Measurements from ENCODE around the gene IFT81.
"Not testable (repeated sequence)": the region's sequence is repeated elsewhere in the genome, so short reads cannot be mapped to it uniquely, and the experiment has no call there.

IFT81 gene

GRCh38 chr12:110246636-110247339 lies 122.6 kb downstream of the IFT81 start:
- no peak for DNase-seq (ENCODE audit: low read depth in 2 of 2)

DNA sequence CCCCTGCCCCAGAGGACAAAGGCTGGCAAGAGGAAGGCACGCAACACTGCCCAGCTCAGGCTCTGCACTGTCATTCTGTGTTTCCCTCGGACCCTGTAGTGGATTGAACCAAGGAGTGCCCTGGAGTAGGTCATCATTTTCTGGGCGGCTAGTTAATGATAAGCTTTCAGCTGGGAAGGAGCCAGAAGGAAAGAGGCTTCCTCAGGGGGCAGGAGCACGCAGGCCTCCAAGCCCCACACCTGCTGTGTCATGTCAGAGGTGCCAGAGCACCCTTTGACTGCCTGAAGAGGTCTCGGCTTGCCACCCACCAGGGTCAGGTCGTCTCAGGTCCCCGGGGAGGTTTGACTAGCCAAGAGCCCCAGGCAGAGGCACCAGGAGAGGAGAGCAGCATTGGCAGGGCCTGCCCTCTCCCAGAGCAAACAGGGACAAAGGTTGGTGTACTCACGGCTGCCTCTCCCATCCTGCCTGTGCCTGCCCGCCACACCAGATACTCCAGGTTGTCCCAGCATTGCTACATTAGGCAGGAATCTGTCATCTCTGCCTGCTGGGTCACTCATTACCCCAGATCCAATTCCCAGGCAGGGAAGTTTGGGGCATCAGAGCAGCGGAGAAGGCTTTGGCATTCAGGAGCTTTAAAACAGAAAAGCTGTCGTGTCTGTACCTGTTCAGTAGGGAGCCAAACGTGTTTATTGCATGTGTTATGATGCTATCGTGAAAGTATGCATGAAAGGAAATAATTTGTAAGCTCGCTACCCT lies 123.4 kb downstream of the IFT81 start:
- no peak for DNase-seq (ENCODE audit: low read depth in 2 of 2)

DNA sequence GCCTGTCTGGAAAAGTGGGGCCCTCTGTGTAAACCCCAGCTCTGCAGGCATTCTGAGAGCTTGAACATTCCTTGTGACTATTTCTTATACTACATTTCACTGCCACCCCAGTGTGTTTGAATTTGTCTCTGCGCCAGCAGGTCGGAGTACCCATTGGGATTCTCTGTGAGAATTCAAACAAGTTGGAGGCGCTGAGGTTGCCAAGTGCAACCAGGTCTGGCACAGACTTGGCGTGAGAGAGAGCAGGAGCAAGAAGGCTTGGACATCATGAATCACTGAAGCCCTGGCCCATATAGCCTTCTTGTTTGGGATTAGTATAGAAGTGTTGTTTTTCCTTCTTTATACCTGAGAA lies 123.9 kb downstream of the IFT81 start:
- no peak for DNase-seq (ENCODE audit: low read depth in 2 of 2)

DNA sequence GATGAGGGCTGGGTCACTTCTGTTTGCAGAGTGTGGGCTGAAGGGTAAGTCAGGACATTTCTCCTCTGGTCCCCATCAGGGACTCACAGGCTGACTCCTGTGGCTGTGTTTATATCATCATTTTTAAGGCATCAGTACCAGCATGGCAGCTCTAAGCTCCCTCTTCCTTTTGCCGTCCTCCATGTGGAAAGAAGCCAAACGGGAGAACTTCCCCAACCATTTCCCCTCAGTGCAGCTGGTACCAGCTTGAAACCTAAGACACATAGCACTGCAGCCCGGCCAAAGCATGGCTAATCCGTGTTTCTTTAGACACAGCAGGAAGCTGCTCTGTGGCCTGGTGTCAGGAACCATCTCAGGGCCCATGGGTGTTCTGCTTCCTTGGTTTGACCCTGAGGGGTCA lies 124.9 kb downstream of the IFT81 start:
- DNase-seq (ENCODE audit: low read depth in 2 of 2), result no peak

DNA sequence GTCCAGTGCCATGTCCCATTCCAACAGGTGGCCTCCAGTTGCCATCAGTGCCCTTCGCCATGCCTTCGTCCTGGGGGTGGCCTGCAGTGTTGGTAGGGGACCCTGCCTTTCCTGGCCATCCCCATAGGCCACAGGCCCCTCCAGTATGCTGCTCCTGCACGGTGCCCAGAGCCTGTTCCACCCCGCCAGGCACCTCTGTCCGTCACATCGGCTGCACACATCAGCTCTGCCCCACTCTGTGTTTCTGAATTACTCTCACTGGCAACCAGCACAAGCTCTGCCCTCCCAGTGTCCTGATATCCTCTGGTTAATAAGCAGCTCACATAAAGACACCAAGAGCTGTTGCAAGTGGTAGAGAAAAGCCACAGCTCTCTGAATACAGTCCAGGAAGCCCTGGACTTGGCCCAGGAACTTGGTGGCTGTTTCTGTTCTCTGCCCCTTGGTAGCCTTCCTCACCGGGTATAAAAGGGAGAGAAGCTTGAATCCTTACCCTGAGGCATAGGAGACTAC lies 125.6 kb downstream of the IFT81 start:
- no peak for DNase-seq (ENCODE audit: low read depth in 2 of 2)

DNA sequence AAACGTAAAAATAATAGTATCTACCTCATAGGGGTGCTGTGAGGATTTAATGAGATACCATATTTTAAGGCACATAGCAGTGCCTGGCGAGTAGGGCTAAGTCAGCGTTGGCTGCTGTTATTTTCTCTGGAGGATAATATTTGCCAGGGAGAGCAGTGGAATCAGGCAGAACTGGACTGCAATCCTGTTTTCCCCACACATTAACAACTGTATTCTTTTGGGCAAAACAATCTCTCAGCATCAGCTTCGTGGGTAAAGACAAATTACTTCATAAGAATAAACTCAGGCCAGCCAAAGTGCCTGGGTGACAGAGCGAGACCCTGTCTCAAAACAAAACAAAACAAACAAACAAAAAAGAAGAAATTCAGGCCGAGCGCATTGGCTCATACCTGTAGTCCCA lies 127.2 kb downstream of the IFT81 start:
- no peak for DNase-seq (ENCODE audit: low read depth in 2 of 2)

GRCh38 chr12:110252716-110253115 lies 128.6 kb downstream of the IFT81 start:
- no peak for DNase-seq (ENCODE audit: low read depth in 2 of 2)

GRCh38 chr12:110253176-110253575 lies 129.0 kb downstream of the IFT81 start:
- DNase-seq (ENCODE audit: low read depth in 2 of 2), result no peak

DNA sequence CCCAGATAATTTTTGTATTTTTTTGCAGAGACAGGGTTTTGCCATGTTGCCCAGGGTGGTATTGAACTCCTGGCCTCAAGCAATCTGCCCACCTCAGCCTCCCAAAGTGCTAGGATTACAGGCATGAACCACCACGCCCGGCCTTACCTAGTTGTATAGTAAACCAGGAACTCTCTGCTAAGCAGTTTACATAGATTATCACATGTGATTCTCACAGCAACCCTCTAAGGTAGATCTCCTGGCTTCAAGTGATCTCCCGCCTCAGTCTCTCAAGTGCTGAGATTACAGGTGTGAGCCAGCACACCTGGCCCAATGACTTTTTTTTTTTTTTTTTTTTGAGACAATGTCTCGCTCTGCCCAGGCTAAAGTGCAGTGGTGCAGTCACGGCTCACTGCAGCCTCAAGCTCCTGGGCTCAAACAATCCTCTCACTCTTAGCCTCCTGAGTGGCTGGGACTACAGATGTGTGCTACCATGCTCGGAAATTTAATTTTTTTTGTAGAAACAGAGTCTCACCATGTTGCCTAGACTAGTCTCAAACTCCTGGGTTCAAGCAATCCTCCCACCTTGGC lies 130.9 kb downstream of the IFT81 start:
- DNase-seq (ENCODE audit: low read depth in 2 of 2), result no peak

DNA sequence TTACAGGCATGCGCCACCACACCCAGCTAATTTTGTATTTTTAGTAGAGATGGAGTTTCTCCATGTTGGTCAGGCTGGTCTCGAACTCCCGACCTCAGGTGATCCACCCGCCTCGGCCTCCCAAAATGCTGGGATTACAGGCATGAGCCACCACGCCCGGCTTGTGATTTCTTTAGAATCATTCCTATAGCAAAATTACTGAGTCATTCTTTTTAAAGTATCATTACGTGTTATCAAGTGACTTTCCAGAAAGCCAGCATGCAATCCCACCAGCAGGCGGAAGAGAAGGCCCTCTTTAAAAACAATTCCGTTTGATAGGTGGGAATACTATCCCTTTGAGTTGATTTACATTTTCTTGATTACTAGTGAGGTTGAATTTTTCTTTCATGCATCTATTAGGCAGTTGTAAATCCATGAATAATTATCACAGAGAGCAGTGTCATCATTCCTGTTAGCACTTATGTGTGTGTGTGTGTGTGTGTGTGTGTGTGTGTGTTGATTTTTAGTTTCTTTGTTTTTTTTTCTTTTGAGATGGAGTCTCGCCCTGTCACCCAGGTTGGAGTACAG lies 131.8 kb downstream of the IFT81 start:
- DNase-seq (ENCODE audit: low read depth in 2 of 2), result not testable (repeated sequence)

DNA sequence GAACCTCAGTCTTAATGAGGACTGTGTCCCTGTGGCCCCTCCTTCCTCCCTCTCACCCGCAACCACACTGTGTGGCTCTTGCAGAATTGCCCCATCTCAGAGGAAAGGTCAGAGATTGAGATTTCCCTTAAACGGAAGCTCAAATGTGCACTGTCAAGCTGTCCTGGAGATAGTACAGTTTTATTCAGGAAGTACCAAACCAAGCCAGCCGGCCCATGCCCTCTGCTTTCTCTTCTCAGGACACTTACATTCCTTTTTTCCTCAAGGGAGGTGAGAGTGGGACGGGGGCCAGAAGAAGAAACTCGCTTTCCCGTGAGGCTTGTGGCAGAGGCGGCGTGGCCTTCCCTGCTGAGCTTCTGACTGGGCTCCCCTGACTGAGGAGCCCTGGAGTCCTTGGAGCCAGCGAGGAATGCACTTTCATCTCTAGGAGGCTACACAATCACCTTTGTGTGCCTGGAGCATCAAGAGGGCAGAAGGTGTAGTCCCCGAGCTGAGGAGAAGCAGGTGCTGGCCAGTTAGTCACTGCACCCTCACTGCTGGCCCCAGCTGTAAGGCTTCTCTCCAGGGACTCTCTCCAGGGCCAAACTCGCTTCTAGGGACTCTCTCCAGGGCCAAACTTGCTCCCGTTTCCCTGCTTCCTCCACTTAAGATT lies 132.7 kb downstream of the IFT81 start:
- DNase-seq (ENCODE audit: low read depth in 2 of 2), result no peak

- DNase-seq (ENCODE audit: low read depth in 2 of 2), result no peak
Observed at GRCh38 chr12:110258466-110258865, 134.3 kb downstream of the IFT81 start.

- no peak for DNase-seq (ENCODE audit: low read depth in 2 of 2)
Observed at GRCh38 chr12:110262442-110263388, 138.6 kb downstream of the IFT81 start.

GRCh38 chr12:110266381-110266960 lies 142.3 kb downstream of the IFT81 start:
- DNase-seq (ENCODE audit: low read depth in 2 of 2), result no peak

DNA sequence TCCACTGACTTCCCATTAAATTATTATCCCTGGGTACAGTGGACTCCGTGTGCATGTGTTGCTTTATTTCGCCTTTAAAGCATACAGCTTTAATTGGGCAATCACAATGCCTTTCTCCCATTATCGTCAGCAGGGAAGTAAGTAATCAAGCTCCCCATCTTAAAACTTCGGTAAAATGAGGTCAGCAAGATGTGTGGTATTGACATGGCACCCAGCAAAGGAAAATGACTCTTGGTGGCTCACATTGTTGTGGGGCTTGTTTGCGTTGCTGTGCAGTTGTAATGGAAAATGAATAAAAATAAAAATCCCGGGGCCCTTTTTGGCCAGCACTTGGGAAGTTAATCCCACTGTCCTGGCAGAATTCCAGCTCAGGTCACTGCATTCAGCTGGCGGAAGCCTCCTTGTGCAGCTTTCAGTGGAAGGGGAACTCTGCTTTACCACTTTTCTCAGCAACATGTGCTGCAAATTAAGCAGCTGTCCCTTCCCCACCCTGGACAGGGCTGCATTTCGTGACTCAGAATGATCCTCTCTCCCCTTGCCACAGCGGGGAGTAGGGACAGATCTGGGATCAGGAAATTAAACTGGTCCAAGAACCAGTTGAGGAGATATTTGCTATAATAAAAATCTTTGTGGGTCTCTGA lies 142.9 kb downstream of the IFT81 start:
- no peak for DNase-seq (ENCODE audit: low read depth in 2 of 2)

Measured in stimulated activated CD8-positive, alpha-beta memory T cell treated with anti-CD3 and anti-CD28 coated beads, Interleukin-2, amount 100 ng/mL, for 1 hour (primary cell).